ENCODE data around the gene SMAD3.

SMAD3 gene

GRCh38 chr15:67063689-67064606 lies 1.5 kb upstream of the SMAD3 start (continued):
- TF ChIP-seq ZSCAN30 (tag by site-specific recombination; IDR thresholded peaks at IDR 0.05) (peak; percentile 82), ZNF580 (tag by site-specific recombination; IDR thresholded peaks at IDR 0.05) (peak; percentile 78), ZNF19 (tag by site-specific recombination; IDR thresholded peaks at IDR 0.05; ENCODE audit: low read depth) (0 out of 2 replicates have a peak, but pooled peaks have one; percentile 19), ZNF623 (tag by site-specific recombination; IDR thresholded peaks at IDR 0.05) (no peak; the same call in 1 of the 2 replicates), ZNF335 (tag by site-specific recombination; conservative IDR thresholded peaks at IDR 0.05) (peak; percentile 99), ZIC2 (tag by site-specific recombination; IDR thresholded peaks at IDR 0.05) (peak; percentile 97), KLF7 (tag by site-specific recombination; IDR thresholded peaks at IDR 0.05; ENCODE audit: borderline replicate concordance) (peak; percentile 91; the same call in 1 of the 2 replicates), ZNF366 (tag by site-specific recombination; conservative IDR thresholded peaks at IDR 0.05) (peak; percentile 99), PBX3 (CRISPR knock-in tag; IDR thresholded peaks at IDR 0.05) (0 out of 2 replicates have a peak, but pooled peaks have one; percentile 36), ZNF558 (tag by site-specific recombination; IDR thresholded peaks at IDR 0.05) (no peak), ZNF184 (tag by site-specific recombination; IDR thresholded peaks at IDR 0.05) (peak; percentile 15; the same call in 1 of the 2 replicates), ZNF211 (tag by site-specific recombination; IDR thresholded peaks at IDR 0.05; ENCODE audit: low read depth) (no peak), ZNF626 (tag by site-specific recombination; IDR thresholded peaks at IDR 0.05) (no peak), EGR2 (tag by site-specific recombination; IDR thresholded peaks at IDR 0.05; ENCODE audit: low read depth) (peak; percentile 96), OSR2 (tag by site-specific recombination; IDR thresholded peaks at IDR 0.05) (peak; percentile 100), REST (tag by site-specific recombination; IDR thresholded peaks at IDR 0.05) (no peak), ATF2 (tag by site-specific recombination; IDR thresholded peaks at IDR 0.05; ENCODE audit: low read depth) (peak; percentile 97), ZNF747 (tag by site-specific recombination; IDR thresholded peaks at IDR 0.05) (no peak), ZNF157 (tag by site-specific recombination; IDR thresholded peaks at IDR 0.05) (no peak), FEZF1 (tag by site-specific recombination; IDR thresholded peaks at IDR 0.05) (peak; percentile 77), PRDM10 (tag by site-specific recombination; IDR thresholded peaks at IDR 0.05) (peak; percentile 89), ZNF501 (tag by site-specific recombination; IDR thresholded peaks at IDR 0.05) (peak; percentile 76), ZNF561 (tag by site-specific recombination; IDR thresholded peaks at IDR 0.05; ENCODE audit: borderline replicate concordance) (peak; percentile 92; the same call in 1 of the 2 replicates), PRDM6 (tag by site-specific recombination; IDR thresholded peaks at IDR 0.05) (peak; percentile 94), ZNF785 (tag by site-specific recombination; IDR thresholded peaks at IDR 0.05) (0 out of 2 replicates have a peak, but pooled peaks have one; percentile 18)
